Parathyroid adenoma (tissue), 2 donors: ENCODE results near the gene GRK1.

Experiments used
- H2AFZ ChIP-seq: fragments of 300-600 bp; sonication (generic); one replicate; pipeline ENCODE4 v1.7.0; 2017; ENCODE audit warnings: antibody characterized with exemption, mild to moderate bottlenecking
- H3K27ac ChIP-seq: fragments of 300-600 bp; sonication (generic); one replicate; pipeline ENCODE4 v1.7.0; 2017
- H3K27me3 ChIP-seq: fragments of 300-600 bp; sonication (generic); one replicate; pipeline ENCODE4 v1.7.0; 2017; ENCODE audit warnings: low read length; ENCODE audit not compliant: control insufficient read depth, insufficient read depth
- H3K36me3 ChIP-seq: fragments of 300-600 bp; sonication (generic); one replicate; pipeline ENCODE4 v1.7.0; 2017; ENCODE audit warnings: low read length; ENCODE audit not compliant: control insufficient read depth, insufficient read depth
- H3K4me1 ChIP-seq: fragments of 300-600 bp; sonication (generic); one replicate; pipeline ENCODE4 v1.7.0; 2017; ENCODE audit warnings: control low read depth
- H3K4me2 ChIP-seq: fragments of 300-600 bp; sonication (generic); one replicate; pipeline ENCODE4 v1.7.0; 2017; ENCODE audit warnings: low read length
- H3K4me3 ChIP-seq: fragments of 300-600 bp; sonication (generic); one replicate; pipeline ENCODE4 v1.7.0; 2017; ENCODE audit warnings: low read depth, low read length
- H3K79me2 ChIP-seq: fragments of 300-600 bp; sonication (generic); one replicate; pipeline ENCODE4 v1.7.0; 2017; ENCODE audit warnings: control low read depth
- H3K9ac ChIP-seq: fragments of 300-600 bp; sonication (generic); one replicate; pipeline ENCODE4 v1.7.0; 2017; ENCODE audit warnings: mild to moderate bottlenecking
- H3K9me3 ChIP-seq: fragments of 300-600 bp; sonication (generic); one replicate; pipeline ENCODE4 v1.7.0; 2017; ENCODE audit warnings: low read length; ENCODE audit not compliant: control insufficient read depth
- TF ChIP-seq, protein P1 (sequence below): fragments of 300-600 bp; sonication (generic); IDR thresholded peaks from one replicate; pipeline ENCODE4 v1.7.0; 2017; ENCODE audit warnings: antibody characterized with exemption, mild to moderate bottlenecking
- donor health status: primary hyperparathyroidism.

The GRK1 gene

DNA sequence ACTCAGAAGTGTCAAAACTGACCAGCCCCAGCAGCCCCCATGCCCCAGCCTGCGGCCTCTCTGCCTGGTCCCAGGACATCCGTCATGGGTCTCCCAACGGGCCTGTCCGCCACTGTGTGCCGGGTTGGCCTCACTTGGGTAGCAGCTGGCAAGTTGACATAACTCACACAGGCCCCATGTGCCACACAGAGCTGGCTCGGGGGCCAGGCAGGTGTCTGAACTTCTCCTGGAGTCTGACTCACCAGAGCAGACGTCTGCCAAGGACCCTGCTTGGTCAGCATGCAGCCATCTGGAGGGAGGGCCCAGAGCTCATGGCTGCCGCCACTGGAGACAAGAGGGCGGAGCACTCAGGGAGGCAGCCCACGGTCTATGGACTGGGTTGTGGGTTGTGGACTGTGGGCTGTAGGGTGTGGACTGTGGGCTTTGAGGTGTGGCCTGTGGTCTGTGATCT, 60.0 kb downstream of the GRK1 start:
- H3K79me2 ChIP-seq, result no peaks in the 10 kb centered on the region
- no peaks in the 10 kb centered on the region for H3K4me1 ChIP-seq
- no peak overlapping the region for H3K9ac ChIP-seq
- no peak overlapping the region for H3K27ac ChIP-seq
- H3K27me3 ChIP-seq, result no peaks in the 10 kb centered on the region
- H3K36me3 ChIP-seq, result no peaks in the 10 kb centered on the region
- no peak overlapping the region for H3K4me2 ChIP-seq
- H3K4me3 ChIP-seq, result peak overlapping the region; percentile 29
- no peaks in the 10 kb centered on the region for H3K9me3 ChIP-seq
- TF ChIP-seq, protein P1, sequence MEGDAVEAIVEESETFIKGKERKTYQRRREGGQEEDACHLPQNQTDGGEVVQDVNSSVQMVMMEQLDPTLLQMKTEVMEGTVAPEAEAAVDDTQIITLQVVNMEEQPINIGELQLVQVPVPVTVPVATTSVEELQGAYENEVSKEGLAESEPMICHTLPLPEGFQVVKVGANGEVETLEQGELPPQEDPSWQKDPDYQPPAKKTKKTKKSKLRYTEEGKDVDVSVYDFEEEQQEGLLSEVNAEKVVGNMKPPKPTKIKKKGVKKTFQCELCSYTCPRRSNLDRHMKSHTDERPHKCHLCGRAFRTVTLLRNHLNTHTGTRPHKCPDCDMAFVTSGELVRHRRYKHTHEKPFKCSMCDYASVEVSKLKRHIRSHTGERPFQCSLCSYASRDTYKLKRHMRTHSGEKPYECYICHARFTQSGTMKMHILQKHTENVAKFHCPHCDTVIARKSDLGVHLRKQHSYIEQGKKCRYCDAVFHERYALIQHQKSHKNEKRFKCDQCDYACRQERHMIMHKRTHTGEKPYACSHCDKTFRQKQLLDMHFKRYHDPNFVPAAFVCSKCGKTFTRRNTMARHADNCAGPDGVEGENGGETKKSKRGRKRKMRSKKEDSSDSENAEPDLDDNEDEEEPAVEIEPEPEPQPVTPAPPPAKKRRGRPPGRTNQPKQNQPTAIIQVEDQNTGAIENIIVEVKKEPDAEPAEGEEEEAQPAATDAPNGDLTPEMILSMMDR, result no peak
- H2AFZ ChIP-seq, result no peak overlapping the region

- no peak overlapping the region for H3K9ac ChIP-seq
- no peak overlapping the region for H3K4me3 ChIP-seq
- H3K4me2 ChIP-seq, result no peak overlapping the region
- H3K36me3 ChIP-seq, result no peaks in the 10 kb centered on the region
- no peaks in the 10 kb centered on the region for H3K4me1 ChIP-seq
- H3K27me3 ChIP-seq, result no peaks in the 10 kb centered on the region
- no peak overlapping the region for H3K27ac ChIP-seq
- TF ChIP-seq, protein P1, result no peak
- H3K9me3 ChIP-seq, result no peaks in the 10 kb centered on the region
- H2AFZ ChIP-seq, result no peak overlapping the region
- H3K79me2 ChIP-seq, result no peaks in the 10 kb centered on the region
These were observed 61.6 kb downstream of the GRK1 start for GRCh38 chr13:113728571-113729054.

- Histone ChIP-seq H3K4me1 (no peaks in the 10 kb centered on the region), H3K27me3 (no peaks in the 10 kb centered on the region), H3K4me2 (no peak overlapping the region), H3K36me3 (no peaks in the 10 kb centered on the region), H3K9me3 (no peaks in the 10 kb centered on the region), H3K27ac (no peak overlapping the region), H3K9ac (no peak overlapping the region), H3K79me2 (no peaks in the 10 kb centered on the region), H3K4me3 (no peak overlapping the region), H2AFZ (no peak overlapping the region)
- TF ChIP-seq, protein P1, result no peak
These were observed 62.4 kb downstream of the GRK1 start for GRCh38 chr13:113729187-113730019.

GRCh38 chr13:113730258-113730691, 63.3 kb downstream of the GRK1 start:
- no peak overlapping the region for H3K9ac ChIP-seq
- no peaks in the 10 kb centered on the region for H3K4me1 ChIP-seq
- H2AFZ ChIP-seq, result no peak overlapping the region
- no peak overlapping the region for H3K27ac ChIP-seq
- no peaks in the 10 kb centered on the region for H3K36me3 ChIP-seq
- H3K9me3 ChIP-seq, result no peaks in the 10 kb centered on the region
- TF ChIP-seq, protein P1, result no peak
- no peaks in the 10 kb centered on the region for H3K79me2 ChIP-seq
- H3K4me3 ChIP-seq, result no peak overlapping the region
- H3K4me2 ChIP-seq, result no peak overlapping the region
- H3K27me3 ChIP-seq, result no peaks in the 10 kb centered on the region

DNA sequence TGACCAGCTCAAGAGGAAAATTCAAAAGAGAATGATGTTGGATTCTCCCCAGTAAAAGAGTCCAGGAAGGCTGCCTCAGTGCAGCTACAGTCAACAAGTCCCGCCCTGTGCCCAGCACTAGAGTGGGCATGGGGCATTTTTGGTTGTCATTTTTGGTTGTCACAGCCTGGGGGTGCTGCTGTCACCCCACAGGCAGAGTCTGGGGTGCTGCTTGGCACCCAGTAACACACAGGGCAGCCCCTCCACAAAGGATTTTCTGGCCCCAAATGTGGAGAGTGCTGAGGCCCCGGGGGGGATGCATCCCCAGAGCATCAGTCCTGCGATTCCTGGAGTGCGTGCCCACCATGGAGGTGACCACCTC, 63.8 kb downstream of the GRK1 start:
- no peak overlapping the region for H3K27ac ChIP-seq
- H3K36me3 ChIP-seq, result no peaks in the 10 kb centered on the region
- H3K9me3 ChIP-seq, result no peaks in the 10 kb centered on the region
- H3K27me3 ChIP-seq, result no peaks in the 10 kb centered on the region
- no peaks in the 10 kb centered on the region for H3K4me1 ChIP-seq
- H3K9ac ChIP-seq, result no peak overlapping the region
- no peak overlapping the region for H3K4me3 ChIP-seq
- no peak overlapping the region for H2AFZ ChIP-seq
- H3K4me2 ChIP-seq, result no peak overlapping the region
- no peaks in the 10 kb centered on the region for H3K79me2 ChIP-seq
- TF ChIP-seq, protein P1, result no peak
